ENCODE data around the gene OPRL1. TPM values are rescaled to one million over a fixed set of nuclear protein-coding genes. Genes with fewer than 3 reads are reported as not detected.
"Not testable (repeated sequence)": the region's sequence is repeated elsewhere in the genome, so short reads cannot be mapped to it uniquely, and the experiment has no call there.

The OPRL1 gene
- total RNA-seq, 3 donors from 2014 or later = 1.6 to 3.4 (median 2.3) TPM

- Histone ChIP-seq H3K36me3 (no peaks in the 10 kb centered on the region), H3K9me3 (no peaks in the 10 kb centered on the region), H3K27me3 (peaks cover 0 to 9% of the 10 kb centered on the region in 2 donors), H3K4me3 (no peak overlapping the region), H3K4me1 (peaks cover 0 to 4% of the 10 kb centered on the region in 2 donors), H3K27ac (no peak overlapping the region)
- DNase-seq (ENCODE audit: low spot score in 2 of 2) = no peak
- intact Hi-C loops (cut with DNase I; ENCODE audit: low total_unique reads) = no loop called here
- TF ChIP-seq POLR2AphosphoS5 (IDR thresholded peaks at IDR 0.05) (no peak), CTCF (IDR thresholded peaks at IDR 0.05) (no peak), POLR2A (IDR thresholded peaks at IDR 0.05) (no peak)
Measured at GRCh38 chr20:64086801-64087200, 6.9 kb downstream of the OPRL1 start.

GRCh38 chr20:64087226-64087825 lies 7.4 kb downstream of the OPRL1 start:
- H3K36me3 ChIP-seq; DNase-seq (ENCODE audit: low spot score in 2 of 2); intact Hi-C loops (cut with DNase I; ENCODE audit: low total_unique reads); H3K27me3 ChIP-seq; H3K9me3 ChIP-seq; H3K4me1 ChIP-seq; H3K27ac ChIP-seq; H3K4me3 ChIP-seq: not testable (repeated sequence)

- H3K4me3 ChIP-seq; DNase-seq (ENCODE audit: low spot score in 2 of 2); H3K27ac ChIP-seq; H3K36me3 ChIP-seq; intact Hi-C loops (cut with DNase I; ENCODE audit: low total_unique reads); H3K4me1 ChIP-seq; H3K27me3 ChIP-seq; H3K9me3 ChIP-seq: not testable (repeated sequence)
Measured at GRCh38 chr20:64088586-64088985, 8.7 kb downstream of the OPRL1 start.

GRCh38 chr20:64090165-64090564 lies 10.3 kb downstream of the OPRL1 start:
- no peaks in the 10 kb centered on the region for H3K9me3 ChIP-seq
- H3K27ac ChIP-seq = no peak overlapping the region
- H3K27me3 ChIP-seq = peaks cover 0 to 2% of the 10 kb centered on the region in 2 donors
- no peak for DNase-seq (ENCODE audit: low spot score in 2 of 2)
- intact Hi-C loops (cut with DNase I; ENCODE audit: low total_unique reads) = no loop called here
- no peaks in the 10 kb centered on the region for H3K4me1 ChIP-seq
- no peaks in the 10 kb centered on the region for H3K36me3 ChIP-seq
- TF ChIP-seq CTCF (IDR thresholded peaks at IDR 0.05) (no peak), POLR2AphosphoS5 (IDR thresholded peaks at IDR 0.05) (no peak), POLR2A (IDR thresholded peaks at IDR 0.05) (no peak)
- H3K4me3 ChIP-seq = no peak overlapping the region

- DNase-seq (ENCODE audit: low spot score in 2 of 2) = no peak
- Histone ChIP-seq H3K9me3 (no peaks in the 10 kb centered on the region), H3K27ac (no peak overlapping the region), H3K4me1 (no peaks in the 10 kb centered on the region), H3K27me3 (no peaks in the 10 kb centered on the region), H3K4me3 (no peak overlapping the region), H3K36me3 (no peaks in the 10 kb centered on the region)
- TF ChIP-seq POLR2AphosphoS5 (IDR thresholded peaks at IDR 0.05) (no peak), POLR2A (IDR thresholded peaks at IDR 0.05) (no peak), CTCF (IDR thresholded peaks at IDR 0.05) (no peak)
- intact Hi-C loops (cut with DNase I; ENCODE audit: low total_unique reads) = no loop called here
Measured at GRCh38 chr20:64091340-64091739, 11.5 kb downstream of the OPRL1 start.

GRCh38 chr20:64091770-64092169 lies 11.9 kb downstream of the OPRL1 start:
- intact Hi-C loops (cut with DNase I; ENCODE audit: low total_unique reads) = no loop called here
- H3K4me1 ChIP-seq = no peaks in the 10 kb centered on the region
- no peaks in the 10 kb centered on the region for H3K27me3 ChIP-seq
- H3K36me3 ChIP-seq = no peaks in the 10 kb centered on the region
- no peak overlapping the region for H3K27ac ChIP-seq
- DNase-seq (ENCODE audit: low spot score in 2 of 2) = no peak
- TF ChIP-seq POLR2A (IDR thresholded peaks at IDR 0.05) = no peak
- no peak for TF ChIP-seq POLR2AphosphoS5 (IDR thresholded peaks at IDR 0.05)
- TF ChIP-seq CTCF (IDR thresholded peaks at IDR 0.05) = no peak
- no peaks in the 10 kb centered on the region for H3K9me3 ChIP-seq
- no peak overlapping the region for H3K4me3 ChIP-seq

All from breast epithelium (tissue), 4 donors.